Adrenal gland (tissue), 5 donors: ENCODE data around the gene ETV6.

Source experiments
- CTCF ChIP-seq, 6 experiments: fragments of 450-650 bp in 4 of 6; fragments of 200-600 bp in 2 of 6; sonication (generic) in 1 of 6; IDR thresholded peaks; 1 replicate in 5 of 6; 2 replicates in 1 of 6; pipeline versions ENCODE4 v1.5.1 to v1.8.0; 2016 to 2021; ENCODE audit warnings: antibody characterized with exemption in 6 of 6, mild to moderate bottlenecking in 2 of 6, moderate library complexity in 1 of 6
- POLR2A ChIP-seq, 2 donors: fragments of 450-650 bp; IDR thresholded peaks; one replicate each; pipeline ENCODE4 v1.6.1; 2017; ENCODE audit warnings: antibody characterized with exemption in 2 of 2, mild to moderate bottlenecking in 2 of 2, moderate library complexity in 1 of 2
- donor health status: DM: no; HTN: no; CAD: no.

DNA sequence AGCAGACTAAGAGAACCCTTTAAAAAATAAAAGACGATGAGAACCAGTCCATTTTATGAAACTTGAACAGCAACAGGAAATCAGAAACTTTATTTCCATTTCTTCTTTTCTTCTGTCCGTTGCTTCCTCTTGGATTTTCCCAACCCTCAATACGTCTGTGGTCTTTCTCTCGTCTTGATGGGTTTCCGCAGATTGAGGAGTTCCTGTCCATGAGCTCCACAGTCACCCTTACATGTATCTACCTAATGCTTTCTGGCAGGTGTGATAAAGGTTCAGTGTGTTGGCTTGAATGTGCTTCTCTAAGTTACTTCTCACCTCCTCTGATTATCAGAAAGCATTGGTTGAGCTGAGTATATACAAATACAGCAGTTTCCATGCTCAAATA lies 110.0 kb downstream of the ETV6 start:
- TF ChIP-seq CTCF (IDR thresholded peaks at IDR 0.05): no peak
- TF ChIP-seq POLR2A (IDR thresholded peaks at IDR 0.05): no peak
